C4-2B (cell line): Measurements from ENCODE around the gene GDF2.

Experiments
- CTCF ChIP-seq: fragments of 450-650 bp; conservative IDR thresholded peaks from 2 replicates; pipeline ENCODE4 v1.5.1; 2017; ENCODE audit warnings: mild to moderate bottlenecking
- ZFX ChIP-seq: fragments of 450-650 bp; IDR thresholded peaks from 2 replicates; pipeline ENCODE4 v1.6.1; 2017

GRCh38 chr10:47340608-47341170 is 18.4 kb downstream of the GDF2 start:
- TF ChIP-seq CTCF (peak; percentile 99), ZFX (no peak)
